C4-2B (cell line): Measurements from ENCODE around the gene NPEPL1.

ENCODE experiments used
- H3K27ac ChIP-seq: fragments of 450-650 bp; 2 replicates; pipeline ENCODE4 v1.5.1; 2017
- CTCF ChIP-seq: fragments of 450-650 bp; conservative IDR thresholded peaks from 2 replicates; pipeline ENCODE4 v1.5.1; 2017; ENCODE audit warnings: mild to moderate bottlenecking
- ZFX ChIP-seq: fragments of 450-650 bp; IDR thresholded peaks from 2 replicates; pipeline ENCODE4 v1.6.1; 2017

Gene NPEPL1

DNA sequence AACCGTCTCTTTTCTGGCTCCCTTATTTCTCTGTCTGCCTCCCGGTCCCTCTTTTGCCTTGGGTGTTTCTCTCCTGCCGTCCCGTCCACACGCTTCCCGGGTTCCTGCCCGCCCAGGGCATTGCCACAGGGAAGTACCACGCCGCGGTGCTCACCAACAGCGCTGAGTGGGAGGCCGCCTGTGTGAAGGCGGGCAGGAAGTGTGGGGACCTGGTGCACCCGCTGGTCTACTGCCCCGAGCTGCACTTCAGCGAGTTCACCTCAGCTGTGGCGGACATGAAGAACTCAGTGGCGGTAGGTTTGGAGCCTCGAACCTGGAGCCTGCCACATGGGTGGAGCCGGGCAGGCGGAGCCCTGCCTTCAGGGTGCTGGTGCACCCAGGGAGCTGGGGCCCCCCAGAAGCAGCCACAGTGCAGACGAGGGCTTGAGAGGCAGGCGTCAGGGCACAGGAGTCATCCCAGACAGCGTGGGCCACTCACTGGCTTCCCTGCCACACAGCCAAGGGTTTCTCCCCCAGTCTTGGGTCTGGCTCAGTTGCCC lies 21.3 kb downstream of the NPEPL1 start:
- TF ChIP-seq ZFX = no peak
- no peak for TF ChIP-seq CTCF

GRCh38 chr20:58714340-58714922 lies 21.8 kb downstream of the NPEPL1 start:
- no peak for TF ChIP-seq CTCF
- TF ChIP-seq ZFX = no peak
- no peak overlapping the region for H3K27ac ChIP-seq

More for the DNA sequence above, 21.3 kb downstream of the NPEPL1 start:
- no peak overlapping the region for H3K27ac ChIP-seq

DNA sequence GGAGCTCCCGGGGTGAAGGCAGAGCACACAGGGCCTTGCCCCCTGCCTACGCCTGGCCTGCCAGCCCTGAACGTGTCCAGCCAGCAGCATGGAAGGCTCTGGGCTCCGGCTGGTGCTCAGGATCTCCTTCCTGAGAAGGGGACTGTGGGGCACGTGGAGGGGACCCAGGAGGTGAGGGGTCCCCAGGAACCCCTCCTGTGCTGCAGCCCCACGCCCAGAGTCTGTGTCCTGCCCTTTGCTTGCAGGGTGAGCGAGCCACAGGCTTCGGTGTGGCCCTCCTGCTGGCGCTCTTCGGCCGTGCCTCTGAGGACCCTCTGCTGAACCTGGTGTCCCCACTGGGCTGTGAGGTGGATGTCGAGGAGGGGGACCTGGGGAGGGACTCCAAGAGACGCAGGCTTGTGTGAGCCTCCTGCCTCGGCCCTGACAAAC lies 22.3 kb downstream of the NPEPL1 start:
- TF ChIP-seq ZFX = no peak
- TF ChIP-seq CTCF = no peak
- H3K27ac ChIP-seq = no peak overlapping the region

DNA sequence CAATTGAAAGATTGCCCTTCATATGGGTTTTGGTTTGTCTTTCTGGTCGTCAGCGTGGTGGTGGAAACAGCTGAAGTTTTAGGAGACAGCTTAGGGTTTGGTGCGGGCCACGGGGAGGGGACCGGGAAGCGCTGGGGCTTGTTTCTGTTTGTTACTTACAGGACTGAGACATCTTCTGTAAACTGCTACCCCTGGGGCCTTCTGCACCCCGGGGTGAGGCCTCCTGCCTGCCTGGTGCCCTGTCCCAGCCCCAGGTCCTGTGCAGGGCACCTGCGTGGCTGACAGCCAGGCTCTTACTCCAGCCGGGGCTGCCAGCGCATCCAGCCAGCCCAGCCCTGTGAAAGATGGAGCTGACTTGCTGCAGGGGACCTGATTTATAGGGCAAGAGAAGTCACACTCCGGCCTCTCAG lies 22.8 kb downstream of the NPEPL1 start:
- TF ChIP-seq CTCF (no peak), ZFX (no peak)
- H3K27ac ChIP-seq = no peak overlapping the region

DNA sequence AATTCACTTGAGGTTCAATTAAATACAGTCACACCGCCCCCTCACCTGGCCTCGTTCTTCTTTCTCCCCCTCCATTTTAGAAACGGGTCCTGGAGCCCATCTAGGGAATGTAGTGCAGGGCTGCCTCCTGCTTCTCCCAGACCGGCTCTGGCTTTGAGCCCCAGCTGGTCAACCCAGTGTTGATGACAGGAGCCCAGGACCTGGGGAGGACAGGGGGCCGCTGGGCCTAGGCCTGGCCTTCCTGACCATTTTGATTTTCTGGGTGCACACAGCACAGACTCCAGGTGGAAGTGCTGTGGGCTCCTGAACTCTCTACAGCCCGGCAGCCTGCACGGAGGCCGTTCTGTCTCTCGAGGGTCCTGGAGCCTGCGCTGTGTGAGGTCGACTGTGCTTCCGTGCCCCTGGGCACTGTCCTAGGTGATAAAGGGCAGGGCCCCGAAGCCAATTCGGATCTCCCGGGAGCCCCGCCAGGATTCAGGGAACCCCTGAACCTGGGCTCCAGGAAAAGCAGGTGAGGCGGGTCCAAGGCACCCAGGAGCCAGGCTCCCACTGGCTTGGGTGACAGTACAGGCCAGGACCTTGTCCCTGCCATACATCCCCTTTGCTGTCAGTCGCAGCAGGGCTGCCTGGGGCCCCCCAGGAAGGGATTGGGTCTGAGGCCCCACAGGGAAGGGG lies 23.3 kb downstream of the NPEPL1 start:
- TF ChIP-seq CTCF (no peak), ZFX (no peak)
- H3K27ac ChIP-seq = no peak overlapping the region

DNA sequence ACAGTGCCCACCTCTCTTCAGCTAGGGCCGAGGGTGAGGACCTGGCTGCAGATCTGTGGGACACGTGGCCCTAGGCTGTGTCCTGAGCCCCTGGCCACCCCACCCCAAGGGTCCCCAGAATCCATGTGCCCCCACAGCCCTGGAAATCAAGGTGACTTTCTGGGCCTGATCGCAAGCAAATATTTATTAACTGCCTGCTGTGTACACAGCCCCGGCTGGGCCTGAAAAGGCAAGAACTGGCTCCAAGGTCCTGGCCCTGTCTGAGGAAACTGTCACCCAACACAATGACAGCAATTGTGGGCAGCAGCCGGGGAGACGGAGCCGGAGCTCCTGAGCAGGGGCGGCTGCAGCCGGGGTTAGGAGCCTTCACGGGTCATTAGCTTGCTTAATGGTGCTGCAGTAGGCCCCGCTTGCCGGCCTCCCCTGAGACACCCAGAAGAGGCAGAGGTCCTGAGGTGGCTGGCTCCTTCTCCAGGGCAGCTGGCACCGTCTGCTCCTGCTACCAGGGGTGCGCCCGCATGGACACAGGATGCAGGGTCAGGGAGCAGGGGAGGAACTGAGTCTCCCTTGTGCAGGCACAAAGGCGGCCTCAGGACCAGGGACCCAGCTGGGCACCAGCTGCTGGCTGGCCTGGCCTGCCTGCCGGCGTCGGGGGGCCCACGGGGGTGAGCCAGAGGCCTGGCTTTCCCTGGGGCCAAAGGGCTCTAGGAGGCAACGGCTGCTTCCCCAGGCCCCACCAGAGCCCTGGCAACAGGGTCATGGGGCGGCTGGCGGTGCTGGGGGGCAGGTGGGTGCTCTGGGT lies 24.1 kb downstream of the NPEPL1 start:
- TF ChIP-seq CTCF (no peak), ZFX (no peak)
- no peak overlapping the region for H3K27ac ChIP-seq
